Psoas muscle (tissue), 8 donors: Measurements from ENCODE around the gene HOXA6. TPM values are rescaled to one million over a fixed set of nuclear protein-coding genes. Genes with fewer than 3 reads are reported as not detected.

ENCODE experiments used
- ATAC-seq, 4 donors: fragments of 200-7000 bp; cut with Tn5 transposase; one replicate each; pipeline ENCODE4 v1.9.1; 2020; ENCODE audit warnings: moderate library complexity in 3 of 4, mild to moderate bottlenecking in 2 of 4
- DNase-seq, 2 donors: peaks; one replicate each; pipeline ENCODE4 v3.0.0-alpha.2; 2020
- H3K27ac ChIP-seq: fragments of 200-600 bp; one replicate; pipeline ENCODE4 v1.8.0; 2022
- H3K27me3 ChIP-seq, 3 donors: fragments of 200-600 bp in 1 of 3; one replicate each; pipeline versions ENCODE4 v1.6.1 to v1.8.0; 2013 to 2022; ENCODE audit warnings: low read length in 2 of 3, mild to moderate bottlenecking in 2 of 3, moderate library complexity in 1 of 3; ENCODE audit not compliant: insufficient read depth in 3 of 3
- H3K36me3 ChIP-seq, 2 donors: fragments of 200-600 bp in 1 of 2; one replicate each; pipeline versions ENCODE4 v1.6.1 to v1.8.0; 2013 to 2022; ENCODE audit warnings: low read depth in 1 of 2, mild to moderate bottlenecking in 1 of 2, moderate library complexity in 1 of 2; ENCODE audit not compliant: insufficient read depth in 1 of 2
- H3K4me1 ChIP-seq: fragments of 200-600 bp; one replicate; pipeline ENCODE4 v1.8.0; 2022
- H3K4me3 ChIP-seq: fragments of 200-600 bp; one replicate; pipeline ENCODE4 v1.8.0; 2022; ENCODE audit warnings: mild to moderate bottlenecking
- H3K9me3 ChIP-seq: fragments of 200-600 bp; one replicate; pipeline ENCODE4 v1.8.0; 2022
- CTCF ChIP-seq: fragments of 200-600 bp; IDR thresholded peaks from one replicate; pipeline ENCODE4 v1.8.0; 2022; ENCODE audit warnings: antibody characterized with exemption
- WGBS, 3 donors: extraction: QIAGEN DNeasy Blood & Tissue Kit; methylation state at CpG; one replicate each; pipeline versions ENCODE4 v1.1.6 to v1.1.7; 2013; 5-methylcytosine and 5-hydroxymethylcytosine counted together
- intact Hi-C, 2 donors: fragments of 100-400 bp; cut with DNase I; formaldehyde crosslinking; loops; one replicate each; pipeline versions ENCODE4 v1.11.0 to v1.14.2; 2022
- polyA plus RNA-seq, 3 donors: library from polyadenylated mRNA; stranded (reverse); fragments of 200-250 nt; gene quantifications; one replicate each; pipeline ENCODE4 v1.2.3, GENCODE V29; 2013
- total RNA-seq, 4 donors: library from RNA; stranded (reverse); fragmentation: NEBNext Ultra II Directional in 2 of 4; extraction: Animal tissue kit (Norgen Biotek cat#: 25700) in 2 of 4; gene quantifications; one replicate each; pipeline versions ENCODE4 v1.2.1 to v1.2.4, GENCODE V29; 2021 to 2023
- donor health status: healthy with polysubstance abuse.
- donor health status: DM: no; HTN: no; CAD: no; lungs with moderate emphysema.
- donor health status: Bipolar disorder and iron deficiency.
- donor health status: healthy.
- donor health status: DM: yes; HTN: yes; CAD: no.
- donor health status: DM: no; HTN: no; CAD: no.
- donor health status: DM: no; HTN: no; CAD: no.
- donor health status: DM: yes; HTN: yes; CAD: no.

The HOXA6 gene
- total and polyA plus RNA-seq, 7 donors: 0.64 to 3.7 (median 2.9) TPM

DNA sequence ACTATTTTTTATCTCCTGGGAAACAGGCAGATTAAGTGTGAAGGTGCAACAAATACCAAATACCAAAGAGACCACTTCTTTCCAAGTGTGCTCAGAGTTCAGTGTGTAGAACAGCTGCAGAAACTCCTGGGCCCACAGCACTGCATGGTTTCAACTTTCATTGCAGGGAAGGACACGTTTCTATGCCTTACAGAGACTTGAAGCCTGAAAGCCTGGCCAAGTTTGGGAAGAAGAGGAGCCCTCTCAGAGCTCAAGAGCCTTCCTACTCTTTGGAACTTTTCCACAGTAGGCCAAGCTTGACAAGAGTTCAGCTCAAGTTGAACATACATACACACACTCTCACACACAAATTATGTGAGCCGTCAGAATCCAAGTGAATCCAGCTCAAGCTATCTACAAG, 19.5 kb downstream of the HOXA6 start:
- Histone ChIP-seq H3K27me3 (no peaks in the 10 kb centered on the region), H3K9me3 (no peaks in the 10 kb centered on the region), H3K27ac (peak overlapping the region; percentile 94), H3K4me3 (no peak overlapping the region), H3K4me1 (peaks cover 57% of the 10 kb centered on the region), H3K36me3 (peaks cover 0 to 5% of the 10 kb centered on the region in 2 donors)
- ATAC-seq: peak in 3 of 4 donors; percentile 59 to 63 (median 60)
- intact Hi-C loops: no loop called here
- no peak for TF ChIP-seq CTCF
- DNase-seq: no peak
- WGBS, 3 donors: 13 to 15% (median 13%) methylated on average over 2 of the region's 2 CpGs

GRCh38 chr7:27126596-27127327, 20.8 kb downstream of the HOXA6 start:
- WGBS, 3 donors: 40 to 49% (median 41%) methylated on average over 3 of the region's 3 CpGs
- no peak overlapping the region for H3K27ac ChIP-seq
- TF ChIP-seq CTCF: no peak
- no peak for DNase-seq
- H3K4me1 ChIP-seq: peaks cover 52% of the 10 kb centered on the region
- no peaks in the 10 kb centered on the region for H3K27me3 ChIP-seq
- intact Hi-C loops: no loop called here
- no peaks in the 10 kb centered on the region for H3K9me3 ChIP-seq
- H3K4me3 ChIP-seq: no peak overlapping the region
- peaks cover 0 to 12% of the 10 kb centered on the region in 2 donors for H3K36me3 ChIP-seq
- ATAC-seq: no peak

DNA sequence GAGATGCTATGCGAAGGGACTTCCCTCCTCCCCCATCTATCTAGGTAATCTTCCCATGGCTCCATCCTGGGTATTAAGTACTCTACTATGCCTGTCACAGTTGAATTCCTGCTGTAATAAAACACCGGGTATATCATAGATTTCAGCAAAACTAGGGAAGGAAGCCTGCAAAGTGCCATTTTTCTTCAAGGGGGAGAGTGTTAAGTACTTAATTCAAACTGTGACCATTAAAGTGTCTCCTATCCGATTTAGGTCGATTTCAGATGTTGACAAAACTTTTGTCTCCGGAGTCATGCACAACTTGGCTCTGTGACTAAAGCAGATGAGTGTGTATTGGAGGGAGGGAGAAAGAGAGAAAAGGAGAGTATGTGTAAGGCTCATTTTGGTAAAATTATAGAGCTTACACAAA, 21.6 kb downstream of the HOXA6 start:
- H3K4me3 ChIP-seq: no peak overlapping the region
- peaks cover 0 to 14% of the 10 kb centered on the region in 2 donors for H3K36me3 ChIP-seq
- peak overlapping the region; percentile 16 for H3K27ac ChIP-seq
- intact Hi-C loops: no loop called here
- no peaks in the 10 kb centered on the region for H3K27me3 ChIP-seq
- no peak for TF ChIP-seq CTCF
- no peaks in the 10 kb centered on the region for H3K9me3 ChIP-seq
- ATAC-seq (no peak), DNase-seq (no peak)
- WGBS, 3 donors: 38 to 53% (median 42%) methylated on average over 5 of the region's 5 CpGs
- H3K4me1 ChIP-seq: peaks cover 51% of the 10 kb centered on the region

- Histone ChIP-seq H3K4me1 (peaks cover 59% of the 10 kb centered on the region), H3K9me3 (no peaks in the 10 kb centered on the region), H3K36me3 (peaks cover 0 to 14% of the 10 kb centered on the region in 2 donors), H3K27ac (peak overlapping the region; percentile 9), H3K4me3 (no peak overlapping the region), H3K27me3 (no peaks in the 10 kb centered on the region)
- TF ChIP-seq CTCF: no peak
- intact Hi-C loops: no loop called here
- ATAC-seq (peak in 1 of 4 donors; percentile 83), DNase-seq (no peak)
- 69 to 72% (median 72%) methylated on average over 8 of the region's 8 CpGs for WGBS, 3 donors
These were observed 22.5 kb downstream of the HOXA6 start for GRCh38 chr7:27124902-27125689.
